ENCODE measurements around the gene PTPRA. TPM values are rescaled to one million over a fixed set of nuclear protein-coding genes. Genes with fewer than 3 reads are reported as not detected.

The PTPRA gene
- total RNA-seq, 2 donors from 2014 or later, result 36.7 to 42.7 TPM

- ATAC-seq (ENCODE audit: insufficient number of reproducible peaks, low FRiP score, low read depth), result no peak
- no peaks in the 10 kb centered on the region for H3K9me3 ChIP-seq
- H3K4me3 ChIP-seq, result no peak overlapping the region
- no peak for DNase-seq (ENCODE audit: low spot score)
- no peaks in the 10 kb centered on the region for H3K36me3 ChIP-seq
- no peaks in the 10 kb centered on the region for H3K27me3 ChIP-seq (replicated peaks; ENCODE audit: insufficient read depth)
- TF ChIP-seq, protein P1, sequence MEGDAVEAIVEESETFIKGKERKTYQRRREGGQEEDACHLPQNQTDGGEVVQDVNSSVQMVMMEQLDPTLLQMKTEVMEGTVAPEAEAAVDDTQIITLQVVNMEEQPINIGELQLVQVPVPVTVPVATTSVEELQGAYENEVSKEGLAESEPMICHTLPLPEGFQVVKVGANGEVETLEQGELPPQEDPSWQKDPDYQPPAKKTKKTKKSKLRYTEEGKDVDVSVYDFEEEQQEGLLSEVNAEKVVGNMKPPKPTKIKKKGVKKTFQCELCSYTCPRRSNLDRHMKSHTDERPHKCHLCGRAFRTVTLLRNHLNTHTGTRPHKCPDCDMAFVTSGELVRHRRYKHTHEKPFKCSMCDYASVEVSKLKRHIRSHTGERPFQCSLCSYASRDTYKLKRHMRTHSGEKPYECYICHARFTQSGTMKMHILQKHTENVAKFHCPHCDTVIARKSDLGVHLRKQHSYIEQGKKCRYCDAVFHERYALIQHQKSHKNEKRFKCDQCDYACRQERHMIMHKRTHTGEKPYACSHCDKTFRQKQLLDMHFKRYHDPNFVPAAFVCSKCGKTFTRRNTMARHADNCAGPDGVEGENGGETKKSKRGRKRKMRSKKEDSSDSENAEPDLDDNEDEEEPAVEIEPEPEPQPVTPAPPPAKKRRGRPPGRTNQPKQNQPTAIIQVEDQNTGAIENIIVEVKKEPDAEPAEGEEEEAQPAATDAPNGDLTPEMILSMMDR (IDR thresholded peaks at IDR 0.05), result no peak
- H3K27ac ChIP-seq, result no peak overlapping the region
- H3K4me1 ChIP-seq (ENCODE audit: control insufficient read depth in 1 of 2, low read depth in 2 of 2), result no peaks in the 10 kb centered on the region
These were observed 44.0 kb downstream of the PTPRA start for GRCh38 chr20:2917266-2917665.

GRCh38 chr20:2918096-2919049, 45.1 kb downstream of the PTPRA start:
- TF ChIP-seq, protein P1 (IDR thresholded peaks at IDR 0.05), result no peak
- H3K27me3 ChIP-seq (replicated peaks; ENCODE audit: insufficient read depth), result no peaks in the 10 kb centered on the region
- DNase-seq (ENCODE audit: low spot score), result no peak
- no peaks in the 10 kb centered on the region for H3K36me3 ChIP-seq
- no peak overlapping the region for H3K27ac ChIP-seq
- no peak for ATAC-seq (ENCODE audit: insufficient number of reproducible peaks, low FRiP score, low read depth)
- H3K4me1 ChIP-seq (ENCODE audit: control insufficient read depth in 1 of 2, low read depth in 2 of 2), result no peaks in the 10 kb centered on the region
- H3K9me3 ChIP-seq, result no peaks in the 10 kb centered on the region
- H3K4me3 ChIP-seq, result no peak overlapping the region

DNA sequence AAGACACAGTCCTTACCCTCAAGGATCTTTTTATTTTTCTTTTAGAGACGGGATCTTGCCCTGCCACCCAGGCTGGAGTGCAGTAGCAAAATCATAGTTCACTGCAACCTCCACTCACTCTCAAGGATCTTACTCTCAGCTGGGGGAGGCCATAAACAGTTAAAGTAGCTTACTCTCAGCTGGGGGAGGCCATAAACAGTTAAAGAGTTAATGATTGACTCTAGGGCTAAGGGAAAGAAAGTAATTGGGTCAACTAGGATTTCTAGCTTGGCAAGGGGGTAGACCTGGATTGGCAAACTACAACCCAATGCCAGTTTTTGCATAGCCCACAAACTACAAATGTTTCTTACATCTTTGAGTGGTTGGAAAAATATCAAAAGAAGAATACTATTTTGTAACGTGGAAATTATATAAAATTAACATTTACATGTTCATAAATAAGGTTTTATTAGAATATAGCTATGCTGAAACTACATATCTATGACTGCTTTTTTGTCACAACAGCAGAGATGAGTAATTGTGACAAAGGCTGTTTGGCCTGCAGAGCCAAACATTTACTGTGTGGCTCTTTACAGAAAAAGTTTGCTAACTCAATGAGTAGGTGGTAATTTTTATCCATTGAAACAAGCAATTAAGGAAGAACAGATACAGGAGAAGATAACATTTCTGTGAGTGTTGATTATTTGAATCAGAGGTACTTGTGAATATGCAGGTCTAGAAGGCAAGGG, 46.4 kb downstream of the PTPRA start:
- no peaks in the 10 kb centered on the region for H3K9me3 ChIP-seq
- TF ChIP-seq, protein P1 (IDR thresholded peaks at IDR 0.05), result no peak
- no peak overlapping the region for H3K4me3 ChIP-seq
- ATAC-seq (ENCODE audit: insufficient number of reproducible peaks, low FRiP score, low read depth) (no peak), DNase-seq (ENCODE audit: low spot score) (no peak)
- no peaks in the 10 kb centered on the region for H3K4me1 ChIP-seq (ENCODE audit: control insufficient read depth in 1 of 2, low read depth in 2 of 2)
- no peak overlapping the region for H3K27ac ChIP-seq
- H3K27me3 ChIP-seq (replicated peaks; ENCODE audit: insufficient read depth), result no peaks in the 10 kb centered on the region
- no peaks in the 10 kb centered on the region for H3K36me3 ChIP-seq

GRCh38 chr20:2920473-2920872, 47.2 kb downstream of the PTPRA start:
- no peaks in the 10 kb centered on the region for H3K9me3 ChIP-seq
- peaks cover 3% of the 10 kb centered on the region for H3K36me3 ChIP-seq
- H3K27me3 ChIP-seq (replicated peaks; ENCODE audit: insufficient read depth), result no peaks in the 10 kb centered on the region
- TF ChIP-seq, protein P1 (IDR thresholded peaks at IDR 0.05), result no peak
- no peaks in the 10 kb centered on the region for H3K4me1 ChIP-seq (ENCODE audit: control insufficient read depth in 1 of 2, low read depth in 2 of 2)
- no peak overlapping the region for H3K4me3 ChIP-seq
- ATAC-seq (ENCODE audit: insufficient number of reproducible peaks, low FRiP score, low read depth), result no peak
- H3K27ac ChIP-seq, result no peak overlapping the region
- no peak for DNase-seq (ENCODE audit: low spot score)

DNA sequence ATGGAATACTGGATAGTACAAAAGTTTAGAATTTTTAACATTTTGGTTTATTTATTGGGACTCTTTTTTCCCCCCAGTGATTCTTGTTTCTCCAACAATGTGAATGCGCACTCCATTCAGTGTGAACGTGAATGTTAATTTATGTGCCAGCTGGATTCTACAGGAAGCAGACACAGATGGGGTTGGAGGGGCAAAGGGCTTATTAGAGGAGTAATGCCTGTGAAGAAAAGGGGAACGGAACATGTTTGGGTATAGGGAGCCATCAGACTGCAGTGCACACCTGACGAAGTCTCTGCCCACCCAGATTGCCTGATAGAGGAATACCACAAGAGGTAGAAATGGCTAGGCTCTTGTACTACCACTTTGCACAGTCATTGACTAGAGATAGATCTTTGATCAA, 48.2 kb downstream of the PTPRA start:
- H3K27me3 ChIP-seq (replicated peaks; ENCODE audit: insufficient read depth), result no peaks in the 10 kb centered on the region
- DNase-seq (ENCODE audit: low spot score) (no peak), ATAC-seq (ENCODE audit: insufficient number of reproducible peaks, low FRiP score, low read depth) (no peak)
- no peak overlapping the region for H3K27ac ChIP-seq
- H3K9me3 ChIP-seq, result no peaks in the 10 kb centered on the region
- no peak overlapping the region for H3K4me3 ChIP-seq
- H3K4me1 ChIP-seq (ENCODE audit: control insufficient read depth in 1 of 2, low read depth in 2 of 2), result no peaks in the 10 kb centered on the region
- TF ChIP-seq, protein P1 (IDR thresholded peaks at IDR 0.05), result no peak
- peaks cover 5% of the 10 kb centered on the region for H3K36me3 ChIP-seq

Data from thoracic aorta (tissue), 2 donors.